Esophagus squamous epithelium (tissue), 5 donors: ENCODE measurements around the gene TEAD4. TPM values are rescaled to one million over a fixed set of nuclear protein-coding genes. Genes with fewer than 3 reads are reported as not detected.

Source experiments
- DNase-seq: peaks from one replicate; lab custom pipeline; 2025; lab: John Stamatoyannopoulos, UW
- H3K27ac ChIP-seq, 4 donors: fragments of 200-600 bp; sonication (generic); one replicate each; pipeline ENCODE4 v1.5.1; 2016 to 2019; ENCODE audit warnings: mild to moderate bottlenecking in 1 of 4
- H3K27me3 ChIP-seq, 4 donors: fragments of 200-600 bp; sonication (generic); 1 replicate in 3 of 4; 2 replicates in 1 of 4; pipeline versions ENCODE4 v1.5.1 to v1.6.0; 2017 to 2021; ENCODE audit warnings: antibody characterized with exemption in 1 of 4
- H3K36me3 ChIP-seq, 3 donors: fragments of 200-600 bp; sonication (generic); one replicate each; pipeline ENCODE4 v1.5.1; 2016 to 2019
- H3K4me1 ChIP-seq, 3 donors: fragments of 200-600 bp; sonication (generic); one replicate each; pipeline ENCODE4 v1.5.1; 2017 to 2019
- H3K4me3 ChIP-seq, 4 donors: fragments of 200-600 bp; sonication (generic); 1 replicate in 3 of 4; 2 replicates in 1 of 4; pipeline ENCODE4 v1.5.1; 2016 to 2019; ENCODE audit warnings: mild to moderate bottlenecking in 2 of 4, moderate library complexity in 1 of 4
- H3K9me3 ChIP-seq, 3 donors: fragments of 200-600 bp; sonication (generic); one replicate each; pipeline ENCODE4 v1.5.1; 2016 to 2019
- POLR2A ChIP-seq, 4 donors: fragments of 450-650 bp; IDR thresholded peaks; one replicate each; pipeline ENCODE4 v1.6.1; 2017; ENCODE audit warnings: antibody characterized with exemption in 4 of 4, mild to moderate bottlenecking in 4 of 4, moderate library complexity in 3 of 4
- WGBS, 2 donors: methylation state at CpG; one replicate each; pipeline ENCODE4 v1.1.5; 2018; 5-methylcytosine and 5-hydroxymethylcytosine counted together
- intact Hi-C: fragments of 100-400 bp; cut with DNase I; formaldehyde crosslinking; loops from one replicate; pipeline ENCODE4 v1.15.0; 2022
- total RNA-seq, 4 donors: library from RNA; depleted of rRNA; stranded (reverse); fragments of >200 nt; gene quantifications; one replicate each; pipeline ENCODE4 v1.1.0, GENCODE V29; 2016
- TF ChIP-seq, protein P1 (sequence below), 6 experiments: fragments of 450-650 bp in 4 of 6; fragments of 200-600 bp in 2 of 6; sonication (generic) in 2 of 6; IDR thresholded peaks; one replicate each; pipeline ENCODE4 v1.5.1; 2016 to 2019; ENCODE audit warnings: antibody characterized with exemption in 6 of 6, mild to moderate bottlenecking in 4 of 6, moderate library complexity in 4 of 6
- donor health status: DM: yes; HTN: yes; CAD: no.

The TEAD4 gene
- 10 to 100 TPM; 10.7 to 16.6 (median 13.5) TPM for total RNA-seq

DNA sequence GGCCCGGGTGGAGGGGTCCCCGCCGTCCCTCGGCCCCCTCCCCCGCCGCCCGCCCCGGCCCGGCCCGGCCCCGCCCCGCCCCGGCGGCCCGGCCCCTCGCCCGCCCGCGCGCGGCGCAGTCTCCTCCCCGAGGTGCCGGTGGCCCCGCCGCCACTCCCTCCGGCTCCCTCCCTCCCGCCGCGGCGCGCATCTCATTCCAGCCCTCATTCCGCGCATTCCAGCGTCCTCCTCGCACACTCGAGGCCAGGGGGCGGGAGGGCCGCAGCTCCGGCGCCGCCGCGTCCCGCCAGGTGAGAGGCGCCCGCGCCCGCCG lies at the start of gene TEAD4:
Gene TEAD4, plus strand, starts transcription at position 206 of the 313 bp plus-strand sequence.
- H3K4me1 ChIP-seq = peaks cover 20 to 52% (median 26%) of the 10 kb centered on the region in 3 donors
- no peaks in the 10 kb centered on the region for H3K9me3 ChIP-seq
- intact Hi-C loops = no loop called here
- peak within 1 kb of the TSS; percentile 84 to 96 (median 86) for H3K27ac ChIP-seq
- no peak for DNase-seq
- H3K4me3 ChIP-seq = peak within 1 kb of the TSS; percentile 53 to 81 (median 63)
- WGBS, 2 donors = no CpG with 5 or more reads among the region's 50 CpGs
- H3K36me3 ChIP-seq = no peaks in the 10 kb centered on the region
- peaks cover 0 to 31% (median 0%) of the 10 kb centered on the region in 4 donors for H3K27me3 ChIP-seq
- TF ChIP-seq, protein P1, sequence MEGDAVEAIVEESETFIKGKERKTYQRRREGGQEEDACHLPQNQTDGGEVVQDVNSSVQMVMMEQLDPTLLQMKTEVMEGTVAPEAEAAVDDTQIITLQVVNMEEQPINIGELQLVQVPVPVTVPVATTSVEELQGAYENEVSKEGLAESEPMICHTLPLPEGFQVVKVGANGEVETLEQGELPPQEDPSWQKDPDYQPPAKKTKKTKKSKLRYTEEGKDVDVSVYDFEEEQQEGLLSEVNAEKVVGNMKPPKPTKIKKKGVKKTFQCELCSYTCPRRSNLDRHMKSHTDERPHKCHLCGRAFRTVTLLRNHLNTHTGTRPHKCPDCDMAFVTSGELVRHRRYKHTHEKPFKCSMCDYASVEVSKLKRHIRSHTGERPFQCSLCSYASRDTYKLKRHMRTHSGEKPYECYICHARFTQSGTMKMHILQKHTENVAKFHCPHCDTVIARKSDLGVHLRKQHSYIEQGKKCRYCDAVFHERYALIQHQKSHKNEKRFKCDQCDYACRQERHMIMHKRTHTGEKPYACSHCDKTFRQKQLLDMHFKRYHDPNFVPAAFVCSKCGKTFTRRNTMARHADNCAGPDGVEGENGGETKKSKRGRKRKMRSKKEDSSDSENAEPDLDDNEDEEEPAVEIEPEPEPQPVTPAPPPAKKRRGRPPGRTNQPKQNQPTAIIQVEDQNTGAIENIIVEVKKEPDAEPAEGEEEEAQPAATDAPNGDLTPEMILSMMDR (IDR thresholded peaks at IDR 0.05) = no peak
- no peak for TF ChIP-seq POLR2A (IDR thresholded peaks at IDR 0.05)

DNA sequence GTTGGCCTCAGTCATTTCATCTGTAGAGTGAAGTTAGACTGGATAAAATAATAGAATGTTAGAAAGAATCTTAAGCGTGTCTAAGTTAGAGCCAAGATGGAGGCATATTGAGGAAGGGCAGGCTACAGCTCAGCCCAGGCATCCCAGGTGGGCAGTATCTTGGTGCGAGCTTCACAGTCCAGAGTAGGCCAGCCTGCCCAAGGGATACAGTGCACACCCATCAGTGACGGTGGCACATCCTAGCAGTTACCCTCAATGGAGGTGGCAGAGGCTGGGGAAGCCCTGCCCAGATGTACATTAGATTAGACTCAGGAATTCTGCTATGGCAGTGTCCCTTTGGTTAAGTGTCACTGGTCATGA lies 47.0 kb upstream of the TEAD4 start:
- 94 to 97% methylated on average over 2 to 3 of the region's 3 CpGs for WGBS, 2 donors
- no peak for TF ChIP-seq POLR2A (IDR thresholded peaks at IDR 0.05)
- TF ChIP-seq, protein P1 (IDR thresholded peaks at IDR 0.05) = no peak
- no peak for DNase-seq
- Histone ChIP-seq H3K4me1 (peaks cover 0 to 27% (median 0%) of the 10 kb centered on the region in 3 donors), H3K36me3 (peaks cover 0 to 72% (median 0%) of the 10 kb centered on the region in 3 donors), H3K4me3 (no peak overlapping the region), H3K27ac (no peak overlapping the region), H3K9me3 (no peaks in the 10 kb centered on the region), H3K27me3 (no peaks in the 10 kb centered on the region)
- intact Hi-C loops = no loop called here

DNA sequence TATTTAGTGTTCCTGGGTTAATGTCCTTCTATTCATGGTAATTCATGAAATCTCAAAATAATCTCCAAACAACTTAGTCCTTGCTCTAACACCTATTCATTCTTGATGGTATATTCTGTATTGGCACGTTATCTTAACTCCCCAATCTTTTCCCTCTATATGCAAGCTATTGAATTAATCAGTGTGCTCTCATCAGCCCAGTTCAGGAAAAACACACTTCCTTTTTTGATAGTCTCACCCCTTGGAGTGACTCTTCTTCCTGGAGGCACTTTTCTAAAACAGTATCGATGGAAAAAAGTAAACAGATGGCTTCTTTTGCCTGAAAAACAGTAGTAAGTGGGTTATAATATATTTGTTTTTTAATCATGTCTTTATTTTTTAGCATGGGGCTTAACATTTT lies 39.9 kb upstream of the TEAD4 start:
- H3K4me3 ChIP-seq = no peak overlapping the region
- H3K27ac ChIP-seq = no peak overlapping the region
- H3K9me3 ChIP-seq = no peaks in the 10 kb centered on the region
- peaks cover 5 to 92% (median 17%) of the 10 kb centered on the region in 3 donors for H3K36me3 ChIP-seq
- no peaks in the 10 kb centered on the region for H3K27me3 ChIP-seq
- DNase-seq = no peak
- no peaks in the 10 kb centered on the region for H3K4me1 ChIP-seq
- intact Hi-C loops = no loop called here
- 71 to 82% methylated on average over 2 of the region's 2 CpGs for WGBS, 2 donors
- TF ChIP-seq, protein P1 (IDR thresholded peaks at IDR 0.05) = no peak
- no peak for TF ChIP-seq POLR2A (IDR thresholded peaks at IDR 0.05)

DNA sequence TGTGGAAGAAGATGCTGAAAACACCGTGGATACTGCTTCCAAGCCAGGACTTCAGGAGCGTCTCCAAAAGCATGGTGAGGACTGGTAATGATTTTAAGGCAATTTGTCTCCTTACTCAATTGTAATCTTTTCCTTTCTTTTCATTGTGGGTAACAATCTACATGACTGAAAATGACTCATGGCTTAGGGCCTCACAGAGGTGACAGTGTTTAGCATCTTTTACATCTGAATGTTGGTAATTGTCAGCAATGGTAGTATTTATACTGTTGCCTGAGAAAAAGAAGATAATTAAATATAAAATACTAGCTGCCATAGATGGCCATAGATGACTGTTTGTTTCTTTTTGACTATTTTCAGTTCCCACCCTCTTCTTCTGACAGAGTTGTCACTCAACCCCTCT lies 36.9 kb upstream of the TEAD4 start:
- H3K27me3 ChIP-seq = no peaks in the 10 kb centered on the region
- 89 to 100% methylated on average over 2 of the region's 2 CpGs for WGBS, 2 donors
- no peak for DNase-seq
- H3K36me3 ChIP-seq = peaks cover 5 to 91% (median 17%) of the 10 kb centered on the region in 3 donors
- no peaks in the 10 kb centered on the region for H3K9me3 ChIP-seq
- peaks cover 0 to 16% (median 4%) of the 10 kb centered on the region in 3 donors for H3K4me1 ChIP-seq
- intact Hi-C loops = no loop called here
- H3K27ac ChIP-seq = no peak overlapping the region
- no peak overlapping the region for H3K4me3 ChIP-seq
- TF ChIP-seq, protein P1 (IDR thresholded peaks at IDR 0.05) = no peak
- TF ChIP-seq POLR2A (IDR thresholded peaks at IDR 0.05) = no peak

DNA sequence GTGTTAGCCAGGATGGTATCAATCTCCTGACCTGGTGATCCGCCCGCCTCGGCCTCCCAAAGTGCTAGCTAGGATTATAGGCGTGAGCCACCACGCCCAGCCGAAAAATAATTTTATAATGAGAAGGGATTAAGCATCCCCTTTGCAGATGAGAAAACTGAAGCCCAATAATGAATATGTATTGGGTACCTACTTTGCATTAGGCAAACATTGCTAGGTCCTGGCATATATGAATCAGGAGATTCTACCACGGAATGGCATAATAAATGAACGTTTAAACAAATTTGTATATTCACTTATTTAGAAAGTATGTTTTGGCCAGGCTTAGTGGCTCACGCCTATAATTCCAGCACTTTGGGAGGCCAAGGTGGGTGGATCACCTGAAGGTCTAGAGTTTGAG lies 36.1 kb upstream of the TEAD4 start:
- intact Hi-C loops = no loop called here

More for the DNA sequence above, 36.1 kb upstream of the TEAD4 start:
- H3K9me3 ChIP-seq = no peaks in the 10 kb centered on the region
- peaks cover 0 to 16% (median 4%) of the 10 kb centered on the region in 3 donors for H3K4me1 ChIP-seq
- H3K4me3 ChIP-seq = no peak overlapping the region
- WGBS, 2 donors = 96 to 98% methylated on average over 8 to 9 of the region's 9 CpGs
- H3K27me3 ChIP-seq = no peaks in the 10 kb centered on the region
- H3K36me3 ChIP-seq = peaks cover 5 to 91% (median 23%) of the 10 kb centered on the region in 3 donors
- TF ChIP-seq, protein P1 (IDR thresholded peaks at IDR 0.05) = no peak
- no peak for TF ChIP-seq POLR2A (IDR thresholded peaks at IDR 0.05)
- no peak for DNase-seq
- H3K27ac ChIP-seq = no peak overlapping the region
